Adrenal gland (tissue), 5 donors: ENCODE data around the gene GUCY1A1.

Experiments used
- POLR2A ChIP-seq, 2 donors: fragments of 450-650 bp; IDR thresholded peaks; one replicate each; pipeline ENCODE4 v1.6.1; 2017; ENCODE audit warnings: antibody characterized with exemption in 2 of 2, mild to moderate bottlenecking in 2 of 2, moderate library complexity in 1 of 2
- TF ChIP-seq, protein P1 (sequence below), 6 experiments: fragments of 450-650 bp in 4 of 6; fragments of 200-600 bp in 2 of 6; sonication (generic) in 1 of 6; IDR thresholded peaks; 1 replicate in 5 of 6; 2 replicates in 1 of 6; pipeline versions ENCODE4 v1.5.1 to v1.8.0; 2016 to 2021; ENCODE audit warnings: antibody characterized with exemption in 6 of 6, mild to moderate bottlenecking in 2 of 6, moderate library complexity in 1 of 6
- donor health status: DM: no; HTN: no; CAD: no.

DNA sequence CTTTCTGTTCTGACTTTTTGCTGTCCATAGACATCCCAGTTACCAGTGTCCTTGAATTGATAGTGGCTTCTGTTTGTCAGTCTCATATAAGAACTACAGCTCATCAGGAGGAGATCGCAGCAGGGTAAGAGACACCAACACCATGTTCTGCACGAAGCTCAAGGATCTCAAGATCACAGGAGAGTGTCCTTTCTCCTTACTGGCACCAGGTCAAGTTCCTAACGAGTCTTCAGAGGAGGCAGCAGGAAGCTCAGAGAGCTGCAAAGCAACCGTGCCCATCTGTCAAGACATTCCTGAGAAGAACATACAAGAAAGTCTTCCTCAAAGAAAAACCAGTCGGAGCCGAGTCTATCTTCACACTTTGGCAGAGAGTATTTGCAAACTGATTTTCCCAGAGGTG lies 30.1 kb downstream of the GUCY1A1 start:
- no peak for TF ChIP-seq POLR2A (IDR thresholded peaks at IDR 0.05)
- TF ChIP-seq, protein P1, sequence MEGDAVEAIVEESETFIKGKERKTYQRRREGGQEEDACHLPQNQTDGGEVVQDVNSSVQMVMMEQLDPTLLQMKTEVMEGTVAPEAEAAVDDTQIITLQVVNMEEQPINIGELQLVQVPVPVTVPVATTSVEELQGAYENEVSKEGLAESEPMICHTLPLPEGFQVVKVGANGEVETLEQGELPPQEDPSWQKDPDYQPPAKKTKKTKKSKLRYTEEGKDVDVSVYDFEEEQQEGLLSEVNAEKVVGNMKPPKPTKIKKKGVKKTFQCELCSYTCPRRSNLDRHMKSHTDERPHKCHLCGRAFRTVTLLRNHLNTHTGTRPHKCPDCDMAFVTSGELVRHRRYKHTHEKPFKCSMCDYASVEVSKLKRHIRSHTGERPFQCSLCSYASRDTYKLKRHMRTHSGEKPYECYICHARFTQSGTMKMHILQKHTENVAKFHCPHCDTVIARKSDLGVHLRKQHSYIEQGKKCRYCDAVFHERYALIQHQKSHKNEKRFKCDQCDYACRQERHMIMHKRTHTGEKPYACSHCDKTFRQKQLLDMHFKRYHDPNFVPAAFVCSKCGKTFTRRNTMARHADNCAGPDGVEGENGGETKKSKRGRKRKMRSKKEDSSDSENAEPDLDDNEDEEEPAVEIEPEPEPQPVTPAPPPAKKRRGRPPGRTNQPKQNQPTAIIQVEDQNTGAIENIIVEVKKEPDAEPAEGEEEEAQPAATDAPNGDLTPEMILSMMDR (IDR thresholded peaks at IDR 0.05), result no peak
